Sigmoid colon (tissue), 4 donors: ENCODE results near the gene THBD.

ENCODE experiments used
- CTCF ChIP-seq, 4 experiments: fragments of 450-650 bp in 3 of 4; fragments of 200-600 bp in 1 of 4; IDR thresholded peaks; one replicate each; pipeline ENCODE4 v1.5.1; 2016 to 2019; ENCODE audit warnings: antibody characterized with exemption in 4 of 4, mild to moderate bottlenecking in 3 of 4, moderate library complexity in 2 of 4
- EP300 ChIP-seq, 4 donors: sonication (generic); formaldehyde crosslinking; IDR thresholded peaks; one replicate each; pipeline ENCODE4 v1.6.1; 2017; ENCODE audit warnings: antibody characterized with exemption in 4 of 4
- POLR2A ChIP-seq, 2 donors: fragments of 450-650 bp; IDR thresholded peaks; one replicate each; pipeline ENCODE4 v1.6.1; 2016; ENCODE audit warnings: antibody characterized with exemption in 2 of 2, mild to moderate bottlenecking in 2 of 2, moderate library complexity in 2 of 2

GRCh38 chr20:23092384-23092756 is 42.9 kb upstream of the THBD start:
- no peak for TF ChIP-seq CTCF (IDR thresholded peaks at IDR 0.05)
- TF ChIP-seq POLR2A (IDR thresholded peaks at IDR 0.05): no peak
- no peak for TF ChIP-seq EP300 (IDR thresholded peaks at IDR 0.05)
